Stimulated activated CD4-positive, alpha-beta T cell treated with anti-CD3 and anti-CD28 coated beads, Interleukin-1b, Interleukin-23, amount 100 ng/mL, for 24 hours (primary cell): ENCODE results near the gene ZBTB42.

Source experiments
- DNase-seq, 4 experiments: peaks; one replicate each; pipeline ENCODE4 v3.0.0-alpha.2; 2020; ENCODE audit warnings: low read depth in 4 of 4, low spot score in 1 of 4

ZBTB42 gene

DNA sequence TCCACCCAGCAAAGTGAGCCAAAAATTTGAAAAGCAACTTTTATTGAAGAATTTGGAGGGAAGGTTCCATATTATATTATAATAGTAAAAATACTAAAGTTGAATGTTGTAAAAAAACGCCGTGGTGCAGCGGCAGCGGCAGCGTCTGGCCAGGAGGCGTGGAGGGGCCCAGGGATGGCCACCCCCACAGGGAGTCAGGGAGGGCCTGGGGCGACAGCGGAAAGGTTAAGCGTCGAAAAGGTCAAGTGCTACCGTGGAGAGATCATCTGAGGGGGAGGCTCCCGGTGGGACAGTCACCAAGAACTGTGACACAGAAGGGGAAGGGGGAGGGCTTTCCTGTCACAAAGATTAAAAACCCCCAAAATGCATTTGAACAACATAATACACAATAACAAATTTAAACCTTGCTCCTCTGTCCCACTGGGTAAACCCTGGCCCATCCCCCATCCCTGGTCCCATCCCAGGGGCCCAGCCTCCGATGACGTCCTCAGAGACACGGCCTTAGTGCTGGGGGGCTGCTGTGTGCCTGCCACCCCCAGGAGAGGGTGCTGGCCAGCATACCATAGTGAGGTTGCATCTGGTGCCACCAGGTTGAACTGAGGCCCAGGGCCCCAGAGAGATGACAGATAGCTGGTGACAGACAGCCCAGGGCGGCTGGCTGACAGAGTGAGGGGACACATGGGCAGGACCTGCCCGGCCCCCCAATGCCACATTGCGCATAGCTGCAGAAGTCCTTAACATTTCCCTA, 31.4 kb upstream of the ZBTB42 start:
- no peak for DNase-seq

DNA sequence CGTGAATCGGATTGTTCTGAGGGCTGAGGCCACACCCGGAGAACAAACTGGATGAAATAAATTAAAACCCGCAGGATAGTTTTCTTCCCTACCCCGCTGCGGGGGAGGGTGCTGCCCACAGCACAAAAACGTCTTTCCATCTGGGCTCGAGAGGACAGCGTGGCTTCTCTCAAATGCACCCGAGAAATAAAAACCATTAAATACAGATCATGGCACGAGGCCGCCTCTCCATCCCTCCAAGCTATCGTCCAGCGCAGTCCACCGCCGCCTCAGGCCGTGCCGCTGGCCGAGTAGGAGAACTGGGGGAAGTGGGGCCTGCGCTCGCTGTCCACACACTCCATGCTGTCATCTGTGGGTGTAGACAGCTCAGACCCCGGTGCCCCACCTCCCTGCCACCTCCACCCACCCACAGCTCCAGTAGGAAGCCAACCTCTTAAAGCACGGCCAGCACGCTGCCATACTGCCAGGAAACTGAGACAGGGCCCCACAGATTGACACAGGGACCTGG, 30.8 kb upstream of the ZBTB42 start:
- no peak for DNase-seq

DNA sequence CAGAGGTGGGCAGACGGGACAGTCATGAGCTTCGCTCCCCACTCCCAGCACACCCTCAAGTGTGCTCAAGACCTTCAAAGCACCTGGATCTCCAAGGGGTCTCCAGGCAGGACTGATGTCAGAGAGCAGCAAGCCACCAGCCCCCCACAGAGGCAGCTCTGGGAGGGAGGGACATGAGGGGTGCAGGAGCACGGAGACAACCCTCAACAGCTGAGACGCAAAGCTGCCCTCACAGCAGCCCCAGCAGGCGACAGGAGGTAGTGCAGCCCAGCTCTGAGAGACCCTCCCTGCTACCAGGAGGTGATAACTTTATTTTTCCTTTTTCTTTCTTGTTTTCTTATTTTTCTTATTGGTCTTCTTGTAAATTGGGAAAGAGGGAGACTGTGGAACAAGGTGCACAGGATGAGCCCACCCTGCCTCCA, 30.0 kb upstream of the ZBTB42 start:
- DNase-seq: no peak

DNA sequence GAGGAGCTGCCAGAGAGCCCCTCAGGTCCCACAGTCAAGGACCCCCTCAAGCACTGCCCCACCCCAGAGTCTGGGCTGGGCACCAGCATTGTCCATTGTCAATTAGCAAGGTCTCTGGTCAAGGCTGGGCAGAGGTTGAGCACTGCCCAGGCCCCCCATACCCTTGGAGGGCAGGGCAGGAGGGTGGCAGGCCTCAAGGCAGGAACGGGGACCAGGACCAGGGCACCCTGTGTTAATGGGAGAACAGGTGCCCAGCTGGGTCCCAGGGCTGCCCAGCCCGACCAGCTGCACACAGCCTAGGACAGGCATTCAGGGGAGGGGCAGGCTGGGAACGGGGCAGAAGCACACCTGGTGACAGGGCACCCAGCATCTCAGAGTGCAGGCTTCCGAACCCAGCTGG, 29.5 kb upstream of the ZBTB42 start:
- no peak for DNase-seq

DNA sequence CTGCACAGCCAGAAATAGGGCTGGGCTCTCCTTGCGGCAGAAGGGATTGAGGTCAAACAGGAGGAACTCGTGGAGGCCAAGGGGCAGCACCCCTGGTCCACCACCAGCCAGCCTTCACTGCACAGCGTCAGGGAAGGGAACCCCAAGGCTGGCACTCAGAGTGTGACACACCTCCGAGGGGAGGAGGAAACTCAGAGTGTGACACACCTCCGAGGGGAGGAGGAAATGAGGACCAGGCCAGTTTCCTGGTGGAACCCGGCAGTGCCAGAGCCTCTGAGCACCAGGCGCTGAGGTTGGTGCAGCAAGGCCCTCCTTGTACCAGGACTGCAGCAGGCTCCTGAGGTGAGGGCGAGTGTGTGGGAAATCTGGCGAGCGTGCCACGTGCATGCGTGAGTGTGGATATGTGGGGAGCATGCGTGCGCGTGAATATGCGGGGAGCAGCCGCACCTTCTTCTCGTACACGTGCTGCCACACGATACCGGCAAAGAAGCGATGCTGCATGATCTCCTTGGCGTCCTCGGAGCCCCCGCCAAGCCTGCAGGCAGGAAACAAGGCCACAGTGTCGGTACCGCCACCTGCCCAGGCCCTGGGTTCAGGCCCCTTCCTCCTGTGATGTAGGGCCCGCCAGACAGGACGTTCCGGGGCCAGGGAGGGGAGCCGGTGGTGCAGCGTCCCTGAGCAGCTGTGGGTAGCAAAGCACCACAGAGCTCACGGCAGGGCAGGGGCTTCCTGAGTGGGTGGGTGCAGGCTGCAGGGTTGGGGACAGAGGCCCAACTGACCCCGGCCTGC, 28.8 kb upstream of the ZBTB42 start:
- no peak for DNase-seq

DNA sequence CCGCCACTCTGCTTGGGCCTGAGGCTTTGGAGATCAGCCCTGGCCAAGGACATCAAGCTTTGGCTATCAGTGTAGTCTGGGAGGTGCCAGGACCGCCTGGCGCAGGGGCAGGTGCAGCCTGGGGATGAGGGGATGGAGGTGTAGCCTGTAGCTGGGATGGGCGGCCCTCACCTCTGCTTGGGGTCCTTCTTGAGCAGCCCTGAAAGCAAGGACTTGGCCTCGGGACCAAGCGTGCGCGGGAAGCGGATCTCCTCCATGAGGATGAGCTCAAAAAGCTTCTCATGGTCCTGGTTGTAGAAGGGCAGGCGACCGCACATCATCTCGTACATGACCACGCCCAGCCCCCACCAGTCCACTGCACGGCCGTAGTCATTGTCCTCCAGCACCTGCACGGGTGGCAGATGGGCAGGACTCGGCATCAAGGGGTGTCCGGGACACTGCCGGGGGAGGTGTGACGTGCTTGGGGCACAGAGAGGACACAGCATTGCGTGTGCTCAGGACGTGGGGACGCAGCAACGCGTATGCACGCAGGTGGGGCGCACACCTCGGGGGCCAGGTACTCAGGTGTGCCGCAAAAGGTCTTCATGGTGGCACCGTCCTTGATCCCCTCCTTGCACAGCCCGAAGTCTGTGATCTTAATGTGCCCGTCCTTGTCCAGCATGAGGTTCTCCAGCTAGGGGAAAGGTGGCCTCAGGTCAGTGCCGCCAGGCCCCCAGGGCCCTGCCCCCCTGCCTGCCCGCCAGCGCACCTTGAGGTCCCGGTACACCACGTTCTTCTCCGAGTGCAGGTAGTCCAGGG, 28.0 kb upstream of the ZBTB42 start:
- no peak for DNase-seq

DNA sequence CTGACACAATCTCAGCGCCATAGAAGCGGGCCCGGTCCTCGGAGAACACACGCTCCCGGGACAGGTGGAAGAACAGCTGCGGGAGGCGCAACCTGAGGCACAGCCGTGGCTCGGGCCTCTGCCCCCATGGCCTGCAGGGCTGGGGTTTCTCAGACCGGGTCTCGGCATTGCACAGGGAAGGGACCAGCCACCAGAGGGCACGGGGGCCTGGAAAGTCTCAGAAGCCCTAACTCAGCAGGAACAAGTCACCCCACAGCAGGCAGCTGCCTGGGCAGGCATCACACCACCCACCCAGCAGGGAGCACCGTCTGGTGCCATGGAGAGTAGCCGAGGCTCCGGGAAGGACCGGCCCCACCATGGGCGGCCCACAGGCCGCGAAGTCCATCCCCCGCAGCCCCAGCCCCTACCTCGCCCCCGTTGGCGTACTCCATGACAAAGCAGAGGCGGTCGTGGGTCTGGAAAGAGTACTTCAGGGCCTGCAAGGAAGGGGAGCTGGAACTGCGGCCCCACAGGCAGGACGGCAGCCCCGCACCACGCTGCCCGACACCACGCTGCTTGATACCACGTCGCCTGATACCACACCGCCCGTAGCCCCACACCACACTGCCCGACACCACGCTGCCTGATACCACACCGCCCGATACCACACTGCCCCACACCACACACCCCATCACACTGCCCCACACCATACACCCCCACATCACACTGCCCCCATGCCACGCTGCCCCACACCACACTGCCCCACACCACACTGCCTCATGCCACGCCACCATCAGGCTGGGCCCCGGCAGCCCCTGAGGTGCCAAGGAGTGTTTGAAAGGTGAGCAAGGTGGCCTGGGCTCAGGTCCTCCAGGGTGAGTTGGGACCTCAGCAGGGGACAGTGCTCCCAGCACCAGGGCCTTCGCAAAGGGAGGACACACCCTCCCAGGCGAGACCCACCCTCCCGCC, 27.1 kb upstream of the ZBTB42 start:
- no peak for DNase-seq

DNA sequence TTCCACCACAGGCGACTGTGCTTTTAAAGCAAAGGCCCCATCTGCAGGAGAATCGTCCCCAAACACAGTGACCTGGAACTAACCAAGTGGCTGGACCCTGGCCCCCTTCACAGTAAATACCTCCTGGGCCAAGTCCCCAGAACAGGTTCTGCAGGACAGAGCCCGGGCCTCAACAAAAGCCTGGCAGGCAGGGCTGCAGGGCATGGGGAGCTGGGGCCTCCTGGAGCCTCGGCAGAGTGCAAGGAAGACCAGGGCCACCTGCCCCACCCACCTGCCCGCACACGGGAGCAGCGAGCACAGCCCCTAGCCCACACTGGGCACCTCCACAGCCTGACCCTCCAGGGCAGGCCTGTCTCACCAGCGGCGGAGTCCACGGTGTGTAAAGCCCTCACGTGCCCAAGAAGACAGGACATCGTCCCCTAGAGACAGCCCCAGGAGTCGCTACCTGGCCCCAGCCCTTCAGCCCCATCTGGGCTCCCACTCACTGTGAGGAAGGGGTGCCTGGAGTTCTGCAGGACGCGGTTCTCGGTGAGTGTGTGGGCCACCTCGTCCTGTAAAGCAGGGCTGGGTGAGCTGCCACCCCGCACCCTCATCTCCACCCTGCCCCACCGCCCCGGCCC, 26.3 kb upstream of the ZBTB42 start:
- DNase-seq: no peak

DNA sequence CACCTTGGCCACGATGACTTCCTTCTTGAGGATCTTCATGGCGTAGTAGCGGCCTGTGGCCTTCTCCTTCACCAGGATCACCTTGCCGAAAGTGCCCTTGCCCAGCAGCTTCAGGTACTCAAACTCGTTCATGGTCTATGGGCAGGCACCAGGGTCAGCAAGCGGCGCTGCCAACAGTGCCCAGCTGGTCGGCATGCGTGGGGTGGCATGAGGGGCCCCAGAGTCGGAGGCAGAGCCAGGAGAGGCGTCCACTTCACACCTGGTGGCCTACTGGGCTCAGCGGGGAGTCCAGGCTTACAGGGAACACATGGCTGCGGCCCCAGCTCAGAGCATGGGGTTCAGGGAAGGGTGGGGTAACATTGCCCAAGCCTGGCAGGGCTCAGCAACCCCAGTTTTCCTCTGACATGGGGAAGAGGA, 25.8 kb upstream of the ZBTB42 start:
- DNase-seq: no peak

DNA sequence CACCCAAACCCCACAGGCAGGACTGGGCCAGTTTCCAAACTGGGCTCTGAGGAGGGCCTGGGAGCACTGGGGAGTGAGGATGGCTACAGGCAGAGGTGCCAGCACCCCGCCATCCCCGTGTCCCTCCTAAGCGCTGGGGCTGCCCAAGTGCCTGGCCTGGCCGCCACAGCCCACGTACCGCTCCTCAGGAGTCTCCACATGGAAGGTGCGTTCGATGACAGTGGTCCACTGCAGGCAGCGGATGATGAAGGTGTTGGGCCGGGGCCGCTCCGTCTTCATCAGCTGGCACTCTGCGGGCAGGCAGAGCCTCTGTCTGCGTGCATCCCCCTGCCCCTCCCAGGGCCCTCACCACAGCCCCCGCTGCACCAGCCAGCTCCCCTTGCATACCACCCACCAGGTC, 24.4 kb upstream of the ZBTB42 start:
- no peak for DNase-seq

DNA sequence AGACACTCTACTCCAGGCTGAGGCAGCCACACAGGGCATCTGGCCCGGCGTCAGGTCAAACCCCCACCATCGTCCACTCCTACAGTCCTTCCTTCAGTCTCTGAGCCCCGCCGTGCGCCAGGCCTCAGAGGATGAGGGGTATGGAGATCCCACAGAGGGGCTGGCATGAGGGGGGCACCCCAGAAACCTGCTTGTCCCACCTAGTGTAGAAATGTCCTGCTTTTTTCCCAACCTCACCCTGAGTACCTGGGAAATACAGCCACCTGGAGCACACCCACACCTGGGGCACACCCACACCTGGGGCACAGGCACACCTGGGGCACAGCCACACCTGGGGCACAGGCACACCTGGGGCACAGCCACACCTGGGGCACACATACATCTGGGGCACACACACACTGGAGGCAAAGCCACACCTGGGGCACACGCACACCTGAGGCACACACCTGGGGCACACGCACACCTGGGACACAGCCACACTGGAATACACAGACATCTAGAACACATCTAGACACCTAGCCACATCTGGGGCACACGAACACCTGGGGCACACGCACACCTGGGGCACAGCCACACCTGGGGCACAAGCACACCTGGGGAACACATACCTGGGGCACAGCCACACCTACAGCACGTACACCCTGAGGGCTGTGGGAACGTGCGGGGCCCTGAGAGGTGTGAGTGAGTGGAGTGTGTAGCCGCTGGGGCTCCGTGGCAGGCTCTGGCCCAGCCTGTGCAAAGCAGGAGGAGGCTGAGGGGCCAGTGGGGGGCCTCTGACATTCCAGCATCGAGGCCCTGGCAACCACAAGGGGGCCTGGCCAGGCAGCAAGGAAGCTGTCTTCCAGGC, 23.7 kb upstream of the ZBTB42 start:
- DNase-seq: no peak

DNA sequence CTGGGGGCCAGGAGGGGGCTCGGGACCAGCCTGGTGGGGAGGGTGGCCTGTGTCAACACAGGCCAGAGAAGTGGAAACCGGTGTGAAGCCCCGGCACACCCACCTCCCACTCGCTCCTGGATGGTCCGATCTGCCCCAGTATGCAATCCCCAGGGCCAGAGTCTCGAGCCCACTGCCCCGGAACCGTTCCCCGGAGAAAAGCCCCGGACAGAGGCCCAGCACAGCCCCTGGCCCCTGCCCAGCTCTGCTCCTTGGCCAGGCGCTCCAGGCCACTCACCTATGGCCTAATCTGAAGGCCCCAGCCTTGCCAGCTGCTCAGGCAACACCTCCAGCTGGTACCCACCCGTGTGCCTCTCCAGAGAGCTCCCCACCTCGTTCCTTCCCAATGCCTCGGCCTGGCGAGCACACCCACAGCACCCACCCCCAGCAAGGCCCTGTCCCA, 23.1 kb upstream of the ZBTB42 start:
- DNase-seq: no peak

DNA sequence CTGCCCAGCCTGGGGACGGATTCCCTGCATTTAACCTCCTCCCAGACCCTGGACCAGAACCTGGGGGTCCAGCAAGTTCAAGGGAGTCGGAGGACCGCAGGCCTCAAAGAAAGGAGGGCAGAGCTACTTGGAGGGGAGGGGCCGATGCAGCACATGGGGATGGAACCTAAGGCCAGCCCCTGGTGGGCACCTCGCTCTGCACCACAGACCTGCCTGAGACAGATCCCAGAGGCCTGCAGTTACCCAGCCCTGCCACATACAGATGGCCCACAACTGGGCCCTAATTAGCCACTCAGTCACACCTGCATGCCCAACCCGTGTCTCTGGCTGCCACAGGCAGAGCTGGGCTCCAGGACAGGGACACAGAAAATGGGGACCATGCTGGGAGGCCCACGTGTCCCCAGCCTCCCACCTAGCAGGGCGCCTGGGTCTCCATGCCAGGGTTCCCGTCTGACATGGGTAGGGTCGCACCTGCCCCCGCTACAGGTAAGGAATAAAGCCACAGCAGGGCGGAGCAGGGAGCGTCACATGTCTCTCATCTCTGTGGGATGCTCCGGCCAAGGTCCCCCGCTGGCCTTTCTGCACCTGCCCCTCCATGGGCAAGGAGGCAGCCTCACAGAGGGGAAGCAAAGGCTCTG, 22.1 kb upstream of the ZBTB42 start:
- DNase-seq: no peak

DNA sequence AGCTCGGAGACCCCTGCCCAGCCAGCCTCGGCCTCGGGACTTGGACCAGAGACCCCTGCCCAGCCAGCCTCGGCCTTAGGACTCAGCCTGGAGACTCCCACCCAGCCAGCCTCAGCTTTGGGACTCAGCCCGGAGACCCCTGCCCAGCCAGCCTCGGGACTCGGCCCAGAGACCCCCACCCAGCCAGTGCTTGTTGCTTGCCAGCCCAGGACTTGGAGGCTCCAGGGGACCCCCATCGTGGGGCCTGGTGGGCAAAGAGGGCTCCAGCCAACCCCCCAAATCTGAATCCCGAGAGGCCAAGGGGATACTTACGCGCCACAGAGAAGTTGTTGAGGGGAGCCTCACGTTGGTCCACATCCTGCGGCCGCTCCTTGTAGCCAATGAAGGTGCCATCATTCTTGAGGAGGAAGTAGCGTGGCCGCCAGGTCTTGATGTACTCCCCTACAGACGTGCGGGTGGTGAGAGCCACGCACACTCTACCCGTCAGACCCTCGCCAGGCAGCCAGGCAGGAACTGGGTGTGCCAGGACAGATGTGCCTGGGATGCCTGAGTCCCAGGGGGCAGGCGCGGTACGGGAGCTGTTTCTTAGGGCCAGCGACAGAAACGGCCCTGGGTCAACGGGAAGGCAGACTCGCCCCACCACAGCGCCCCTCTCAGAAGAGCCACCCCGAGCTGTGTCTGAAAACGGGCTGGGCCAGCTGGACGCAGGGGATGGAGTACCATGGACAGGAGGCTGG, 21.0 kb upstream of the ZBTB42 start:
- no peak for DNase-seq

DNA sequence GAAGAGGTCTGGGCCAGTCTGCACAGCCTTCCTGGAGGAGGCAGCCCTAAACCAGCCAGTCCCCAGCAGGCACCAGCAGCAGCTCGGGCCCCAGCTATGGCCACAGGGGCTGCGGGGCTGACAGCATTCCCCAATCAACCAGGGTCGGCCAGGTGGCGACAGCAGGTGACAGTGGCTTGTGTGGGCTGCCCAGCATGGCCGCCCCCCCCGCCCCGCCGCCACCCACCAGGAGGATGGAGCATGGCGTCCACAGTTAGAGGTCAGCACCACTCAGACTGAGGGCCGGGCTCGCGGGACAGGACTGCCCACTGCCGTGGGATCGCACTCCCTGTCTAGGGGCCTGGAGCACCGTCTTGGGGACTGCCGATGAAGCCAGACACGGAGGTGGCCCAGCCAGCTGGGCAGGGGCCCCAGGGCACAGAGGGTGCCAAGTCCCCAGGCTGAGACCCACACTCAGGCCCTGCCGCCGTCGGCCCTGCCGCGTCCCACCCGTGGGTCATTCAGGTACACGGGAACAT, 20.3 kb upstream of the ZBTB42 start:
- DNase-seq: no peak

DNA sequence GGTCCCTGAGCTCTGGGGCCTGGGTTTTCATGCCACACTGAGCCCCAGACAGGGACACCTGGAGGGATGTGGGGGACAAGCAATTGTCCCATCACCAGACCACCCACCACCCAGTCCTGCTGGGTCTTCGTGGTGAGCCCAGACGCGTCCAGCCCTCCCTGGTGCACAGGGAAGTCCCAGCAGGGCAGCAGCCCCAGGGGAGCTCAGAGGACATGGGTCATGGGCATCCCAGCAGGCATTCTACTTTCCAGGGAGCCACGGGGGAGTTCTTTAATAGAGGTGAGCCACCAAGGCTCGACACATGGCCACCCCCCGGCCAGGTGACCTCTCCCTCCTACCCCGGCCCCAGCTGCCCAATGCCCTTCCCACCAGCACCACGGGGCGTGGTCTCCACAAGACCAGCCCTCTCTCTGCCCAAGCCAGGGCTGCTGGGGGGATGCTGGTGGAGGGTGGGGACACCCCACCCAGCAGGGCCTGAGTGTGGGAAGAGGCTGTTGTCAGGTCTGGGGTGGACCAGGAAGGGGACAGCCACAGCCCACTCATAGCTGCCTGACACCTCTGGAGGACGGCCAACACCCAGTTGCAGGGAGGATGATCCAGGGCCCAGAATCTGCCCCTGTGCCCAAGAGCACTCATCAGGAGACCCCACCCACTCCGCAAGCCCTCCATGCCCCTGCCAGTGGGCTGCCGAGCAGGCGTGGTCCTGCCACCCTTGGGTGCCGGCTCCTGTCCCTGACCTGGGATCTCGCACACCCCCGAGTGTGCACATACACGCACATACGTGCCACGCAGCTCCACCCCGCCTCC, 19.4 kb upstream of the ZBTB42 start:
- no peak for DNase-seq
